Mammary epithelial cell (primary cell): ENCODE data around the gene BCL11B.

Experiments
- CTCF ChIP-seq, 2 donors: IDR thresholded peaks in 1 of 2; conservative IDR thresholded peaks in 1 of 2; 2 replicates each; pipeline ENCODE4 v1.5.1; 2011 to 2012; ENCODE audit warnings: inconsistent platforms in 2 of 2, low read length in 2 of 2, mild to moderate bottlenecking in 2 of 2, control low read depth in 1 of 2, low read depth in 1 of 2; ENCODE audit not compliant: insufficient read depth in 1 of 2; ENCODE audit errors: extremely low read depth in 1 of 2
- EZH2 ChIP-seq: IDR thresholded peaks from 2 replicates; pipeline ENCODE4 v1.6.1; 2012; ENCODE audit warnings: low read length, inconsistent platforms, borderline replicate concordance

- no peak for TF ChIP-seq CTCF (conservative IDR thresholded peaks at IDR 0.05 in 1 of 2, IDR thresholded peaks at IDR 0.05 in 1 of 2; ENCODE audit: extremely low read depth in 1 of 2, insufficient read depth in 1 of 2, low read depth in 1 of 2, low read length in 2 of 2)
- TF ChIP-seq EZH2: no peak
These were observed 15.5 kb downstream of the BCL11B start for GRCh38 chr14:99256483-99256874.
